Stimulated activated naive CD8-positive, alpha-beta T cell treated with anti-CD3 and anti-CD28 coated beads, Interleukin-15, amount 100 ng/mL, for 72 hours (primary cell): ENCODE data around the gene NWD2.
A peak's percentile ranks its signal among the peaks of the same experiment; 100 is the strongest.
"Not testable (repeated sequence)": the region's sequence is repeated elsewhere in the genome, so short reads cannot be mapped to it uniquely, and the experiment has no call there.

Experiments
- ATAC-seq: fragments of 150-1000 bp; cut with Tn5 transposase; 2 replicates; pipeline ENCODE4 v1.10.0; 2021; ENCODE audit warnings: mild to moderate bottlenecking, moderate library complexity
- DNase-seq, 2 donors: peaks; one replicate each; pipeline ENCODE4 v3.0.0; 2021 to 2022
- H3K27ac Mint-ChIP-seq, 2 donors: one replicate each; pipeline ENCODE4 v1.8.0; 2022; ENCODE audit warnings: mild to moderate bottlenecking in 2 of 2, mixed read lengths in 2 of 2, moderate library complexity in 2 of 2
- H3K27me3 Mint-ChIP-seq: one replicate; pipeline ENCODE4 v1.8.0; 2022; ENCODE audit warnings: mixed read lengths
- H3K4me1 Mint-ChIP-seq: one replicate; pipeline ENCODE4 v1.8.0; 2022; ENCODE audit warnings: mild to moderate bottlenecking, mixed read lengths
- H3K4me3 Mint-ChIP-seq, 2 donors: one replicate each; pipeline ENCODE4 v1.8.0; 2022; ENCODE audit warnings: mild to moderate bottlenecking in 2 of 2, mixed read lengths in 2 of 2, moderate library complexity in 1 of 2
- H3K9me3 Mint-ChIP-seq, 2 donors: one replicate each; pipeline ENCODE4 v1.8.0; 2022; ENCODE audit warnings: mixed read lengths in 2 of 2

The NWD2 gene, protein sequence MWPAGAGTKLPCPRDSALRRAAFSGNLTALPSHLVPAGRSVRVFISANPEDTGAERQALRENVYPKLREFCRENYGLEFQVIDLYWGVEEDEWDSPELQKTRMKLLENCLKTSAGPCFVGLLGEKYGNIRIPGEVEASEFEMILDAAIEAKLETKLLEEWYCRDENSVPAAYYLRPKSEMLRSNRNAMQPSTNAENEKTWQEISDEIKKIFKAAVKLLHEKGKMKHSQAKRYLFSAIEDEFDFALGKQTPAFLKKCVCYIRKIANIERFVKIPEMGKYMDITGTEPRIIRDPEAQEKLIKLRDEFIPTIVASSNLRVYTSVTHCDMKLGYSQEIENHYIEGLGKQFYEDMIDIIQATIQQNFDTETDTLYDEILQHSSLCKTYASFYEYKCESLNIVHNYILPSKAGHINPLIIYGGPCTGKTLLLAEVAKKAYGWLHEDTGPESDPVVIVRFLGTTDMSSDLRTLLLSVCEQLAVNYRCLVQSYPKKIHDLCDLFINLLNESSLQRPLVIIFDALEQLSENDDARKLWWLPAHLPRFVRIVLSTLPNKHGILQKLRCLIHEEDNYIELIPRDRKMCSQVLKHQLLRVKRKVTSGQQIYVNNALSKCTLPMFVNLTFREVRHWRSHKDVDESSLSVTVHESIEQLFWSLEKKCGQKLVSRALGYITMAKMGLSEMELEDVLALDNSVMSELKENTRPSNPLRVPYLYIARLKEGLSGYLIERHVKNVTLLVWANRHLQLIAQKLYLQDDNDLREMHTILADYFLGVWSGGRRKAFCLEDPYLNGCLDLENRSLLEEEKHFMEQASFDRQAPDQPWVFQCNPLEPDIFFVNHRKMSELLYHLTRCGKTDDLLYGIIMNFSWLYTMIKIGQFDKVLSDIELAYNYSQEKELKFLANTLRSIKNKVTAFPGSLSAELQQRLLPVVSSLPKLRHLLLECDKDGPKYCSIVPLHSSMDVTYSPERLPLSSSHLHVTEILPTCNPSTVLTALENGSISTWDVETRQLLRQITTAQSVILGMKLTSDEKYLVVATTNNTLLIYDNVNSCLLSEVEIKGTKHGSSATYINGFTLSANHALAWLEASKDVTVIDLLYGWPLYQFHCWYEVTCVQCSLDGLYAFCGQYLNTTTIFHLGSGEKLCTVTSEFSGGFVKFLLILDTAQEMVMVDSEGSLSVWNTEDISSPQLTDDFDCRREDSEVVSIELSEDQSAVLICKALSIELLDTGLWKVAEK (N-terminal part only)

DNA sequence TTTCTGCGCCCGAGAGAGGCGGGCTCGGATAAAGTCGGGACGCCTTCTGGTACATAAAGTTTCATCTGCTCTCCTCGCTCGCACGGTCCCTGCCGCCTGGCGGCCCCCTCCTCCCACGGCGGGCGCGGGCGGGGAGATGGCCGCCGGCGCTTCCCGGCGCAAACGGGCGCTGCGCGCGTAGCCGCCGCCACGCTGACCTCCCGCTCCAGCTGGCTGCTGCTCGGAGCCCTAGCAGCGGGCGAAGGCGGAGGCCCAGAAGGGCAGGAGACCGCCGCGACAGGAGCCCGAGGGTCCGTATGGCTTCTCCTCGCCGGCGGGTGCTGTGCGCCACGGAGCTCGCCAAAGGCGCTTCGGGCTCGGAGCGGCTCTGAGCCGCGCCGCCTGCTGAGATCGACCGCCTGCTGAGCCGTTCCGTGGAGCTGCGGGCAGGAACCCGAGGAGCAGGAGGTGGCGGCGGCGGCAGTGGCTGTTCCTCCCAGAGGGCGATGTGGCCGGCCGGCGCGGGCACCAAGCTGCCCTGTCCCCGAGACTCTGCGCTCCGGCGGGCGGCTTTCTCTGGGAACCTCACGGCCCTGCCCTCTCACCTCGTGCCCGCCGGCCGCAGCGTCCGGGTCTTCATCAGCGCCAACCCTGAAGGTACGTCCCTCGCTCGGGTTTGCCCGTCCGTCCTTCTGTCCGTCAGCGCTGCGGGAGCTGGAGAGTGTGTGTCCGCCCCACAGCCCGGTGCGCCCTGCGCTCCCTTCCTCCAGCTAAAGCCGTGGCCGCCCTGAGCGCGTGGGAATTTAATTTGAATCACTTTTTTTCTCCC is at the start of gene NWD2:
NWD2 (plus strand) TSS at position 161 of the 808 bp plus-strand sequence; CDS start at position 486, 325 bp downstream.
- Mint-ChIP-seq H3K4me1 (peaks cover 8% of the 10 kb centered on the region), H3K9me3 (no peaks in the 10 kb centered on the region), H3K27me3 (peaks cover 60% of the 10 kb centered on the region), H3K4me3 (peak within 1 kb of the TSS in 1 of 2 donors; percentile 26), H3K27ac (no peak within 1 kb of the TSS)
- ATAC-seq (peak; percentile 29), DNase-seq (peak; percentile 5 to 9)

DNA sequence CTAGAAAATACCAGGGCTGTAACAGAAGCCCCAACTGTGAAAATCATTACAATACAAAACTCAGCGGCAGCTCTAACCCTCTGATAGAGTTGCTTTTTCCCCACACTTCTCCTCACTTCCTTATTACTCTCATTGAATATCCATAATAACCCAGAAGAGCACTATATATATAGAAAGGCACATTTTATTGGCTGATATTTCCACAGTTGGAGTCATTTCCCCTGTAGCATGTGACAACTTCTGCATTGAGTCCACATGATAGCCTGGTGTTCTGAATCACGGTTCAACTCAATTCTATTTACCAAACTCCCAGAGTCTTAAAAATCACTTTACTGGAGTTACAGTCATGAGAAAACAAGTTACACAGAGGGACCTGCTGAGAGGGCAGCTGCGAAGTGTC is 46.6 kb upstream of the NWD2 start:
- Mint-ChIP-seq H3K27me3 (no peaks in the 10 kb centered on the region), H3K4me3 (no peak overlapping the region), H3K4me1 (no peaks in the 10 kb centered on the region), H3K9me3 (peaks cover 0 to 6% of the 10 kb centered on the region in 2 donors), H3K27ac (no peak overlapping the region)
- DNase-seq (no peak), ATAC-seq (no peak)

DNA sequence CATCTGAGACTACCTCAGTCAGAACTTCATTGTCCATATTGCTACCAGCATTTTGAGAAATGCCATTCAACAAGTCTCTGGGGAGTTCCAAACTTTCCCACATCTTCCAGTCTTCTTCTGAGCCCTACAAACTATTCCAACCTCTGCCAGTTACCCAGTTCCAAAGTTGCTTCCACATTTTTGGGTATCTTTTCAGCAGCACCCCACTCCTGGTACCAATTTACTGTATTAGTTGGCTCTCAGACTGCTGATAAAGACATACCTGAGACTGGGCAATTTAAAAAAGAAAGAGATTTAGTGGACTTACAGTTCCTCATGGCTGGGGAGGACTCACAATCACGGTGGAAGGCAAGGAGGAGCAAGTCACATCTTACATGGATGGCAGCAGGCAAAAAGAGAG is 39.8 kb upstream of the NWD2 start:
- ATAC-seq, H3K27me3 Mint-ChIP-seq, DNase-seq, H3K4me1 Mint-ChIP-seq, H3K27ac Mint-ChIP-seq, H3K4me3 Mint-ChIP-seq: not testable (repeated sequence)
- H3K9me3 Mint-ChIP-seq = peaks cover 4 to 27% of the 10 kb centered on the region in 2 donors

DNA sequence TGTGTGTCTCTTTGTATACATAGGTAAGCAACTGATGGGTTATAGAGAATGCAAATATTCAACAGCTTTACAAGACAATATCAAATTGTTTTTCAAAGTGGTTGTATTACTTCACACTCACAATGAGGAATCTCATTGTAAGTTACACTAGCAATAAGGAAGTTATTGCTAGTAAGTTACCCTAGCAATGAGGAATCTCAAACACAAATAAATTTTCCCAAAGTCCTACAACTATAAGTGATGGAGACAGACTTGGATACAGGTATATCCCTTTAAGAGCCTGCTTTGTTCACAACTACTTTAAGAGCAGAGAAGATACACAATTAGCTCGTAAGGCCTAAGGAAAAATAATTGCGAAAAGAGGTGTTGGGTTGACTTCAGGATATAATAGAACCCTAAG is 28.3 kb upstream of the NWD2 start:
- no peaks in the 10 kb centered on the region for H3K9me3 Mint-ChIP-seq
- H3K27ac Mint-ChIP-seq = no peak overlapping the region
- no peaks in the 10 kb centered on the region for H3K4me1 Mint-ChIP-seq
- ATAC-seq (no peak), DNase-seq (no peak)
- no peaks in the 10 kb centered on the region for H3K27me3 Mint-ChIP-seq
- no peak overlapping the region for H3K4me3 Mint-ChIP-seq

DNA sequence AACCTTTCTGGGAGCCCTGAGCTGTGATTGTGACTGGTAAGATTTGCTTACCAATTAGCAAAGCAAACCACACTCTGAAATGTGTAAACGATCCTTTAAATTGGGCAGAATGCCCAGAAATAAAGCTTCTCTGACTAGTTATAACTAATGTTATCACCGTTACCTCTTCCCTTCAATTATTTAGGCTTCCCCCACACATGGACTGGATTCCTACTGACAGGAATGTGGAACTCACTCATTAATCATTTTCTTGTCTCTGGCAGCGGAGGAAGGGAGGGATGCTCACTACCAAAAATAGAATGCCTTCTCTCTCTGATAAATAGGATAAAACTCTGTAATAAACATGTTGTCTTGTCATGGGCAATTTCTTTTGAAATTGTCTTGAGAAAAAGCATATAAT is 25.3 kb upstream of the NWD2 start:
- Mint-ChIP-seq H3K4me1 (no peaks in the 10 kb centered on the region), H3K27me3 (no peaks in the 10 kb centered on the region), H3K9me3 (no peaks in the 10 kb centered on the region), H3K4me3 (no peak overlapping the region), H3K27ac (no peak overlapping the region)
- ATAC-seq = no peak
- DNase-seq = no peak

DNA sequence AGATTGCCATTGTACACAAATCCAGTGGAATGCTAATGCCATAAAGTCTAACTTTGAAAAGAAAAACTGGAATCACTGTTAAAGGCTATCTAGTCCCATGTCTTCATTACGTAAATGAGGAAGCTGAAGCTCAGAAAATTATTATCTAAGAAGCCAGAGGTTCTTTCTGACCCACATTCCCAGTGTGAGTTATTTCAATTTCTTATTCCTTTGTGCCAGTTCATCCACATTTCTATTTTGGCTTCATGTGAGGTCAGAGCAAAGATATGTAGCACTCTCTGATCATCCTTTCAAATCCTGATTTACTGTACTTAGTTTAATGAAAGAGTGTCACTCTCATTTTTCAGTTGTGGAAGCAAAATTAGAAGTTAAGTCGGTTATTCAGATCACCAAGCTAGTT is 24.6 kb upstream of the NWD2 start:
- H3K4me1 Mint-ChIP-seq = no peaks in the 10 kb centered on the region
- DNase-seq (no peak), ATAC-seq (no peak)
- H3K27ac Mint-ChIP-seq = no peak overlapping the region
- no peaks in the 10 kb centered on the region for H3K27me3 Mint-ChIP-seq
- no peak overlapping the region for H3K4me3 Mint-ChIP-seq
- no peaks in the 10 kb centered on the region for H3K9me3 Mint-ChIP-seq

DNA sequence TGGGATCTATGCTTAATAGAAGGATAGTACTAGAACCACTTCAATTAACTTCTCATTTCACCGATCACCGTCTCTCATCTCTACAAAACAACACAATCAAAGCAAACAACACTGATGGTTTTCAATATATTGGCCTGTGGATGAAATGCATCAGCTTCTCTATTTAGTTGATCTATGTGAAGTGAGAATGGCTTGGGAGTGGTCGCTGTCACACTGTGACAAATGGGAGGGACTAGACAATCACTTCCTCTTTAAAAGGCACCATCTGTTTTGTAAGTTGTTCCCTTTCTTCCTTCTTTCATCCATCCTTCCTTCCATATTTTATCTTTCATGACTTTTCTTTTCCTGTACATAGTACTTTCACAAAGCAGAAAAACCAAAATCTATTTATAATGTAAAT is 23.9 kb upstream of the NWD2 start:
- H3K4me1 Mint-ChIP-seq = no peaks in the 10 kb centered on the region
- DNase-seq (no peak), ATAC-seq (no peak)
- no peaks in the 10 kb centered on the region for H3K9me3 Mint-ChIP-seq
- no peak overlapping the region for H3K27ac Mint-ChIP-seq
- H3K27me3 Mint-ChIP-seq = no peaks in the 10 kb centered on the region
- no peak overlapping the region for H3K4me3 Mint-ChIP-seq

DNA sequence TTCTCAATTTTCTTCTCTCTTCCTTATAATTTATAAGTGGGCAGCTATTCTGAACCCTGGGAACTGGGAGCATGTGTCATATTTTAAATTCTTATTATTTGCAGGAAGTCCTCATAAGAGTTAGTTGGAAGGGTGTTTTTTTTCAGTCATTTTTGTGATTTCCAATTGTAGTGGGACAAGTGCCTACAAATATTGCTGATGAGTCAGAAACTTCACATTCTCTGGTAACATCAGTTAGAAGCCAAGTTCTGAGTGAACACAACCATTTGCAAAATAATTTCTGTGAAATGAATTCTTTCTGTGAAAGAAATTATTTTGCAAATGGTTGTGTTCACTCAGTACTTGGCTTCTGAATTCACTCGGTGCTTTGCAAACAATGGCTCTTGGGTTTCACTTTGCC is 20.8 kb upstream of the NWD2 start:
- no peaks in the 10 kb centered on the region for H3K4me1 Mint-ChIP-seq
- no peak for ATAC-seq

DNA sequence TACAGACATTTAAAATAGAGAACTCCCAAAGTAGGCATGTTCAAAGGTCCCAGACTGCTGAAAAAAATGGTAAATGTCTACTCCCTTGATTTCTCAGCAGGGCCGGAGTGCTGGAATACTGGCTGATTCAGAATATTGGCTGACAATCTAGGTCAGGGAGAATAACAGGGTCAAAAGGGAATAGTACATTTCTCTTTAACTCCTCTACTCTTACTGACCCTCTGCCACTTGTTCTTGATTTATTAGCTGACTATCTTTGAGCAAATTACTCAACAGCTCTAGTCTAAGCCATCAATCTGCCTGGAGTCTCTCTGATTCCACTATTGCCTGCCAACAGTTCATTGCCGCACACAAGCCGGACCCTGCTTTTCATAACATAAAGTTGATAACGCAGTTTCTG is 19.7 kb upstream of the NWD2 start:
- Mint-ChIP-seq H3K27ac (peak overlapping the region in 1 of 2 donors; percentile 46), H3K4me1 (no peaks in the 10 kb centered on the region), H3K27me3 (no peaks in the 10 kb centered on the region), H3K9me3 (no peaks in the 10 kb centered on the region), H3K4me3 (no peak overlapping the region)
- no peak for ATAC-seq
- no peak for DNase-seq

More for the DNA sequence above, 20.8 kb upstream of the NWD2 start:
- no peak overlapping the region for H3K4me3 Mint-ChIP-seq
- no peak overlapping the region for H3K27ac Mint-ChIP-seq
- no peaks in the 10 kb centered on the region for H3K9me3 Mint-ChIP-seq
- no peak for DNase-seq
- no peaks in the 10 kb centered on the region for H3K27me3 Mint-ChIP-seq

DNA sequence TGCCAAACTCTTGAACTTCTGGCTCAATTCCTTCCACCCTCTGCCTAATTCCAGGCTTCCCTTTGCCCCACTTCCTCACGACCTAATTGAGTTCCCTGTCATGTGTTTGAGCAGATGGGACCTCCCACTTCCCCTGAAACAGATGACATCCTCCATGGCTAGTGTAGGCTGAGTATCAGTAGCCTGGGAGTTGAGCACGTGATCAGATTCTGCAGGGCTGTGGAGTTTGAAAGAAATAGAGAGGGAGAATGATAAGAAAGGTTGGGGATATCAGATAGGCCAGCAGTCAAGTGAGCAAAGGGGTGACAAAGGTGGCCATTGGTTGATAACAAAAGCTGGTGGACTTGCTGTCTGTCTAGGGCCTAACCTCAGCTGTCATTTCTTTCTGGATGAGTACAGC is 18.8 kb upstream of the NWD2 start:
- Mint-ChIP-seq H3K27me3 (no peaks in the 10 kb centered on the region), H3K9me3 (no peaks in the 10 kb centered on the region), H3K4me1 (no peaks in the 10 kb centered on the region)

DNA sequence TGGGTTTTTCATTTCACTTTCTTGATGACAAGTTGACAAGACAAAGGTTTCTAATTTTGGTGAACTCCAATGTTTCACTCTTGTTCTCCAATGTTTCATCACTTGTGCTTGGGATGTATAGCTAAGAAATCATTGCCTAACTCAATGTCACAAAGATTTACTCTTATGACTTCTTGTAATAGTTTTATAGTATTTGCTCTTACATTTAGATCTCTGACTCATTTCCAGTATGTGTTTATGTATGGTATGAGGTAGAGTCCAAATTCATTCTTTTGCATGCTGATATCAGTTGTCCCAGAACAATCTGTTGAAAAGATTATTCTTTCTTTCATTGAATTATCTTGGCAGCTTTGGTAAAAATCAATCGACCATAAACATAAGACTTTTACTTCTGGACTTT is 12.2 kb upstream of the NWD2 start:
- Mint-ChIP-seq H3K9me3 (peaks cover 0 to 4% of the 10 kb centered on the region in 2 donors), H3K4me1 (no peaks in the 10 kb centered on the region)
- no peak for DNase-seq

More for the DNA sequence above, 18.8 kb upstream of the NWD2 start:
- H3K27ac Mint-ChIP-seq = no peak overlapping the region
- DNase-seq (no peak), ATAC-seq (no peak)
- no peak overlapping the region for H3K4me3 Mint-ChIP-seq

DNA sequence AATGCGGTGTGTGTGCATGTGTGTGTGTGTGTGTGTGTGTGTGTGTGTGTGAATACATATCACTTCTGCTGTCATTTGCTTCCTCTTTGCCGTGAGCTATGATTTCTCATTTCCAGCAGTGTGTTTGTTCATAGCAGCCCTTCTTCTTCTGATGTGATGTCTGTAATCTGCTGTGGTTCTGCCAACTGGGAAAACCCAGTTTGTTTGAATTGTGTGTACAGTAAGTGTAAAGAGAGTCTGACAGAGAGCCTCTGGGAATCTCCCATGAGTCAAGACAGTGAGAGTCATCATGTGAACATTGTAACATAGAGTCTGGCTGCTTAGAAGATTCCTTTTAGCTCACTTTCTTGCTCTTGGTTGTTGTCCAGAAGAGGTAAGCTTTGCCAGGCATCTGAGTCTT is 8.4 kb upstream of the NWD2 start:
- DNase-seq (no peak), ATAC-seq (no peak)
- no peaks in the 10 kb centered on the region for H3K4me1 Mint-ChIP-seq
- peaks cover 17% of the 10 kb centered on the region for H3K27me3 Mint-ChIP-seq
- H3K27ac Mint-ChIP-seq = no peak overlapping the region
- no peak overlapping the region for H3K4me3 Mint-ChIP-seq
- peaks cover 0 to 4% of the 10 kb centered on the region in 2 donors for H3K9me3 Mint-ChIP-seq

More for the DNA sequence above, 12.2 kb upstream of the NWD2 start:
- no peak overlapping the region for H3K27ac Mint-ChIP-seq
- H3K27me3 Mint-ChIP-seq = peaks cover 9% of the 10 kb centered on the region
- no peak for ATAC-seq
- no peak overlapping the region for H3K4me3 Mint-ChIP-seq

DNA sequence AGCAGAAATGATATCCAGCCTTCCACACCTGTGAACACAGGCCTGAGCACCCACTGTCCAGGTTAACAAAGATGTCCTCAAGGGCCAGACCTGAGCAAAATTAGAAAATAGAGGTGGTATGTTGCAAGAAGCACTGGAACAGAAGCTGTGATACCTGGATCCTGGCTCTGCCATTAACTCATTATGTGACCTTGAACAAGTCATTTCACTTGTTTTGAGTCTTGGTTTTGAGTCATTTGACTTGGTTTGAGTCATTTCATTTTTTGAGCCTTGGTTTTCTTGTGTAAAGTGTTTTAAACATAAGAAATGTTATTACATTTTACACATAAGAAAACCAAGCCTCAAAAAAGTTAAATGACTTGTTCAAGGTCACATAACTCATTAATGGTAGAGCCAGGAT is 2.9 kb upstream of the NWD2 start:
- Mint-ChIP-seq H3K27me3 (peaks cover 54% of the 10 kb centered on the region), H3K4me3 (no peak overlapping the region)

DNA sequence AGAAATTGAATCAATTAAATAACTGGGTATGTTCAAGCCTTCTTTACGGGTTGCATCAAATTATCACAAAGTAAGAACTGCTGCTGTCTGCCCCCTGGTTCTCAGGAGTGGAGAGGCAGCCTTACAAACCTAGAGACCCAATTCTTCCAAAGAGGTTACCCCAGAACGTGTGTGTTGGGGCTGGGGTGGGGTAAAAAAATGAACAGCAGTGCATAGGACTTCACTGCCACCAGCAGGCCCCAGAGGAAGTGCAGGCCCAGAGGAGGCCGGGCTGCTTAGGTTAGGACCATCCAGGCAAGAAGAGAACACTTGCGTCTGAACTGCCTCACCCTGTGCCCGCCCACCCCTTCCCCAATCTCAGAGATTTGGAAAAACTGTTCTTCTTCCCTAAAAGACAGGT is 1.5 kb upstream of the NWD2 start:
- H3K4me3 Mint-ChIP-seq = no peak overlapping the region
- no peaks in the 10 kb centered on the region for H3K9me3 Mint-ChIP-seq
- H3K4me1 Mint-ChIP-seq = peaks cover 8% of the 10 kb centered on the region
- H3K27ac Mint-ChIP-seq = no peak overlapping the region
- DNase-seq = no peak
- no peak for ATAC-seq
- peaks cover 60% of the 10 kb centered on the region for H3K27me3 Mint-ChIP-seq

More for the DNA sequence above, 2.9 kb upstream of the NWD2 start:
- ATAC-seq = no peak
- DNase-seq = no peak
- Mint-ChIP-seq H3K27ac (no peak overlapping the region), H3K9me3 (no peaks in the 10 kb centered on the region), H3K4me1 (peaks cover 8% of the 10 kb centered on the region)
